Activated naive CD8-positive, alpha-beta T cell (primary cell): ENCODE results near the gene C6orf15.

Source experiments
- H3K27ac Mint-ChIP-seq: one replicate; pipeline ENCODE4 v1.8.0; 2021; ENCODE audit warnings: mixed read lengths
- H3K27me3 Mint-ChIP-seq: one replicate; pipeline ENCODE4 v1.8.0; 2021; ENCODE audit warnings: mixed read lengths
- H3K36me3 Mint-ChIP-seq: one replicate; pipeline ENCODE4 v1.8.0; 2021; ENCODE audit warnings: mixed read lengths
- H3K4me1 Mint-ChIP-seq: one replicate; pipeline ENCODE4 v1.8.0; 2021; ENCODE audit warnings: low read depth, mixed read lengths
- H3K4me3 Mint-ChIP-seq: one replicate; pipeline ENCODE4 v1.8.0; 2021; ENCODE audit warnings: mild to moderate bottlenecking, mixed read lengths
- H3K9me3 Mint-ChIP-seq: one replicate; pipeline ENCODE4 v1.8.0; 2021; ENCODE audit warnings: low read depth, mixed read lengths

C6orf15 gene

GRCh38 chr6:31121131-31121790 lies 8.9 kb upstream of the C6orf15 start:
- Mint-ChIP-seq H3K9me3 (no peaks in the 10 kb centered on the region), H3K36me3 (no peaks in the 10 kb centered on the region), H3K4me1 (no peaks in the 10 kb centered on the region), H3K4me3 (no peak overlapping the region), H3K27me3 (no peaks in the 10 kb centered on the region), H3K27ac (no peak overlapping the region)

- no peaks in the 10 kb centered on the region for H3K9me3 Mint-ChIP-seq
- no peaks in the 10 kb centered on the region for H3K27me3 Mint-ChIP-seq
- H3K4me1 Mint-ChIP-seq = no peaks in the 10 kb centered on the region
- no peak within 1 kb of the TSS for H3K27ac Mint-ChIP-seq
- no peaks in the 10 kb centered on the region for H3K36me3 Mint-ChIP-seq
- H3K4me3 Mint-ChIP-seq = no peak within 1 kb of the TSS
These were observed 8.0 kb upstream of the C6orf15 start, which contains the start of gene CDSN for GRCh38 chr6:31120151-31120915. Gene CDSN, minus strand, starts transcription at chr6:31120446. Its CDS starts 27 bp downstream, at chr6:31120419.

- no peaks in the 10 kb centered on the region for H3K36me3 Mint-ChIP-seq
- no peaks in the 10 kb centered on the region for H3K4me1 Mint-ChIP-seq
- no peak overlapping the region for H3K27ac Mint-ChIP-seq
- no peaks in the 10 kb centered on the region for H3K9me3 Mint-ChIP-seq
- H3K4me3 Mint-ChIP-seq = no peak overlapping the region
- no peaks in the 10 kb centered on the region for H3K27me3 Mint-ChIP-seq
These were observed 5.8 kb upstream of the C6orf15 start for GRCh38 chr6:31118178-31118577.

GRCh38 chr6:31116661-31117385 lies 4.4 kb upstream of the C6orf15 start:
- no peaks in the 10 kb centered on the region for H3K27me3 Mint-ChIP-seq
- no peaks in the 10 kb centered on the region for H3K4me1 Mint-ChIP-seq
- no peaks in the 10 kb centered on the region for H3K9me3 Mint-ChIP-seq
- H3K36me3 Mint-ChIP-seq = no peaks in the 10 kb centered on the region
- no peak overlapping the region for H3K27ac Mint-ChIP-seq
- H3K4me3 Mint-ChIP-seq = no peak overlapping the region

- Mint-ChIP-seq H3K27me3 (no peaks in the 10 kb centered on the region), H3K27ac (no peak overlapping the region), H3K9me3 (no peaks in the 10 kb centered on the region), H3K36me3 (no peaks in the 10 kb centered on the region), H3K4me1 (no peaks in the 10 kb centered on the region), H3K4me3 (no peak overlapping the region)
These were observed 3.7 kb upstream of the C6orf15 start for GRCh38 chr6:31115941-31116560.

- no peaks in the 10 kb centered on the region for H3K36me3 Mint-ChIP-seq
- no peak overlapping the region for H3K4me3 Mint-ChIP-seq
- H3K27ac Mint-ChIP-seq = no peak overlapping the region
- H3K27me3 Mint-ChIP-seq = no peaks in the 10 kb centered on the region
- H3K4me1 Mint-ChIP-seq = no peaks in the 10 kb centered on the region
- H3K9me3 Mint-ChIP-seq = no peaks in the 10 kb centered on the region
These were observed 2.8 kb upstream of the C6orf15 start for GRCh38 chr6:31114970-31115849.

- Mint-ChIP-seq H3K4me1 (no peaks in the 10 kb centered on the region), H3K4me3 (no peak within 1 kb of the TSS), H3K27me3 (no peaks in the 10 kb centered on the region), H3K9me3 (no peaks in the 10 kb centered on the region), H3K36me3 (no peaks in the 10 kb centered on the region), H3K27ac (no peak within 1 kb of the TSS)
These were observed 2.1 kb upstream of the C6orf15 start, which contains the start of gene PSORS1C1 for GRCh38 chr6:31114541-31114878. Gene PSORS1C1, plus strand, starts transcription at chr6:31114800. Its CDS starts 14,833 bp downstream, at chr6:31129633.

- Mint-ChIP-seq H3K9me3 (no peaks in the 10 kb centered on the region), H3K4me1 (no peaks in the 10 kb centered on the region), H3K4me3 (no peak overlapping the region), H3K27ac (no peak overlapping the region), H3K27me3 (no peaks in the 10 kb centered on the region), H3K36me3 (no peaks in the 10 kb centered on the region)
These were observed 1.6 kb upstream of the C6orf15 start for GRCh38 chr6:31113861-31114540.

GRCh38 chr6:31111712-31112111 lies 663 bp downstream of the C6orf15 start:
- Mint-ChIP-seq H3K27ac (no peak overlapping the region), H3K9me3 (no peaks in the 10 kb centered on the region), H3K4me3 (no peak overlapping the region), H3K27me3 (no peaks in the 10 kb centered on the region), H3K36me3 (no peaks in the 10 kb centered on the region), H3K4me1 (no peaks in the 10 kb centered on the region)

GRCh38 chr6:31110825-31111582 lies 1.4 kb downstream of the C6orf15 start:
- H3K27me3 Mint-ChIP-seq = no peaks in the 10 kb centered on the region
- H3K4me1 Mint-ChIP-seq = no peaks in the 10 kb centered on the region
- no peaks in the 10 kb centered on the region for H3K36me3 Mint-ChIP-seq
- H3K4me3 Mint-ChIP-seq = no peak overlapping the region
- H3K9me3 Mint-ChIP-seq = no peaks in the 10 kb centered on the region
- H3K27ac Mint-ChIP-seq = no peak overlapping the region

- Mint-ChIP-seq H3K27ac (no peak overlapping the region), H3K4me1 (peaks cover 4% of the 10 kb centered on the region), H3K4me3 (no peak overlapping the region), H3K27me3 (no peaks in the 10 kb centered on the region), H3K9me3 (no peaks in the 10 kb centered on the region), H3K36me3 (no peaks in the 10 kb centered on the region)
These were observed 5.3 kb downstream of the C6orf15 start for GRCh38 chr6:31107052-31107451.

- H3K36me3 Mint-ChIP-seq = no peaks in the 10 kb centered on the region
- peaks cover 9% of the 10 kb centered on the region for H3K4me1 Mint-ChIP-seq
- no peak overlapping the region for H3K4me3 Mint-ChIP-seq
- no peaks in the 10 kb centered on the region for H3K27me3 Mint-ChIP-seq
- H3K27ac Mint-ChIP-seq = no peak overlapping the region
- H3K9me3 Mint-ChIP-seq = no peaks in the 10 kb centered on the region
These were observed 9.2 kb downstream of the C6orf15 start for GRCh38 chr6:31103136-31103535.

GRCh38 chr6:31098449-31098938 lies 13.9 kb downstream of the C6orf15 start:
- H3K27ac Mint-ChIP-seq = no peak overlapping the region
- no peaks in the 10 kb centered on the region for H3K36me3 Mint-ChIP-seq
- H3K27me3 Mint-ChIP-seq = no peaks in the 10 kb centered on the region
- peaks cover 47% of the 10 kb centered on the region for H3K4me1 Mint-ChIP-seq
- no peaks in the 10 kb centered on the region for H3K9me3 Mint-ChIP-seq
- no peak overlapping the region for H3K4me3 Mint-ChIP-seq
